Naive thymus-derived CD4-positive, alpha-beta T cell (primary cell): ENCODE data around the gene HEG1. TPM values are rescaled to one million over a fixed set of nuclear protein-coding genes. Genes with fewer than 3 reads are reported as not detected.

Experiments
- ATAC-seq: fragments of 150-1000 bp; cut with Tn5 transposase; 2 replicates; pipeline ENCODE4 v1.10.0; 2021; ENCODE audit warnings: mild to moderate bottlenecking, moderate library complexity
- CTCF ChIA-PET: fragments of 350-600 bp; sonication (Branson Sonifier 250); formaldehyde crosslinking; loops from one replicate; lab custom pipeline; 2021; ENCODE audit warnings: antibody characterized with exemption; lab: Charles Lee
- POLR2A ChIA-PET: fragments of 350-600 bp; sonication (Branson Sonifier 250); formaldehyde crosslinking; loops from one replicate; lab custom pipeline; 2021; ENCODE audit warnings: antibody characterized with exemption, inconsistent platforms; lab: Charles Lee
- DNase-seq, 9 donors: peaks; one replicate each; pipeline versions ENCODE4 v3.0.0 to v3.0.0-alpha.2; 2020 to 2022; ENCODE audit warnings: mixed read lengths in 1 of 9
- H3K27ac ChIP-seq: one replicate; pipeline ENCODE4 v1.7.0; 2013; ENCODE audit warnings: mild to moderate bottlenecking, low read depth, low read length, moderate library complexity
- H3K27me3 ChIP-seq, 2 donors: one replicate each; pipeline ENCODE4 v1.7.0; 2013; ENCODE audit warnings: low read length in 2 of 2, mild to moderate bottlenecking in 2 of 2, moderate library complexity in 2 of 2; ENCODE audit not compliant: control insufficient read depth in 2 of 2, insufficient read depth in 2 of 2
- H3K36me3 ChIP-seq, 3 experiments: 1 replicate in 2 of 3; 2 replicates in 1 of 3; pipeline ENCODE4 v1.7.0; 2013; ENCODE audit warnings: low read length in 3 of 3, mild to moderate bottlenecking in 3 of 3, moderate library complexity in 1 of 3; ENCODE audit not compliant: insufficient read depth in 3 of 3, control insufficient read depth in 2 of 3
- H3K4me1 ChIP-seq, 2 donors: one replicate each; pipeline ENCODE4 v1.7.0; 2013; ENCODE audit warnings: low read length in 2 of 2, mild to moderate bottlenecking in 2 of 2, moderate library complexity in 1 of 2; ENCODE audit not compliant: control insufficient read depth in 2 of 2, insufficient read depth in 2 of 2
- H3K4me3 ChIP-seq: 2 replicates; pipeline ENCODE4 v1.7.0; 2013; ENCODE audit warnings: mild to moderate bottlenecking, low read length
- H3K9me3 ChIP-seq, 3 experiments: 1 replicate in 2 of 3; 2 replicates in 1 of 3; pipeline ENCODE4 v1.7.0; 2013; ENCODE audit warnings: low read length in 3 of 3; ENCODE audit not compliant: control insufficient read depth in 2 of 3
- H3K27ac Mint-ChIP-seq, 9 donors: one replicate each; pipeline ENCODE4 v1.8.0; 2020 to 2022; ENCODE audit warnings: mixed read lengths in 9 of 9, mild to moderate bottlenecking in 8 of 9, moderate library complexity in 5 of 9, inconsistent platforms in 2 of 9
- H3K27me3 Mint-ChIP-seq, 5 donors: one replicate each; pipeline ENCODE4 v1.8.0; 2021 to 2022; ENCODE audit warnings: mixed read lengths in 5 of 5, mild to moderate bottlenecking in 1 of 5
- H3K36me3 Mint-ChIP-seq, 5 donors: one replicate each; pipeline ENCODE4 v1.8.0; 2020 to 2022; ENCODE audit warnings: mixed read lengths in 5 of 5, mild to moderate bottlenecking in 3 of 5, inconsistent platforms in 1 of 5
- H3K4me1 Mint-ChIP-seq, 7 donors: one replicate each; pipeline ENCODE4 v1.8.0; 2020 to 2022; ENCODE audit warnings: mixed read lengths in 7 of 7, mild to moderate bottlenecking in 3 of 7, inconsistent platforms in 1 of 7
- H3K4me3 Mint-ChIP-seq, 10 donors: one replicate each; pipeline ENCODE4 v1.8.0; 2020 to 2022; ENCODE audit warnings: mild to moderate bottlenecking in 10 of 10, mixed read lengths in 10 of 10, moderate library complexity in 6 of 10, inconsistent platforms in 2 of 10
- H3K9me3 Mint-ChIP-seq, 11 donors: one replicate each; pipeline ENCODE4 v1.8.0; 2020 to 2022; ENCODE audit warnings: mixed read lengths in 11 of 11, mild to moderate bottlenecking in 4 of 11, inconsistent platforms in 1 of 11, moderate library complexity in 1 of 11
- intact Hi-C, 2 donors: fragments of 100-400 bp; cut with micrococcal nuclease; formaldehyde crosslinking; loops; one replicate each; pipeline ENCODE4 v1.15.1; 2023
- polyA plus RNA-seq, 2 donors: library from polyadenylated mRNA; unstranded; fragments of 300-500 nt; fragmentation: Illumina TruSeq; gene quantifications; one replicate each; pipeline ENCODE4 v1.2.3, GENCODE V29; 2021
- total RNA-seq, 6 experiments: library from RNA in 5 of 6; stranded (reverse) in 5 of 6; gene quantifications; 1 replicate in 5 of 6; 2 replicates in 1 of 6; pipeline ENCODE4 v1.2.3 and lab custom pipeline; 2021 to 2026

The HEG1 gene
- total and polyA plus RNA-seq, 7 experiments from 2014 or later, result 2.1 to 45.4 (median 17.6) TPM

DNA sequence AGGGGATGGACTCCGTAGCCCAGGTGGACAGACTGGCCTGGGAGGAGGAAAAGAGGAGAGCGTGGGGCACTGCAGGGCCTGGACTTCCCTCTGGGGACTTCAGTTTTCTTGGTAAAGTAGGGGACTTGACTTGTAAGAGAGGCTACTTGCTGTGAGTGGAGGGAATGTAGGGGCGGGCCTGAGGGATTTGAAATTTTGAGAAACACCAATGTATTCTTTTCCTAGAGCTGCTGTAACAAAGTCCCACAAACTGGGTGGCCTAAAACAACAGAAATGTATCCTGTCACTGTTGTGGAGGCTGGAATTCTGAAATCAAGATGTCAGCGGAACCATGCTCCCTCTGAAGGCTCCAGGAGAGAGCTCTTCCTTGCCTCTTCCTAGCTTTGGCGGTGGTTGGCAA, 5.8 kb upstream of the HEG1 start:
- Mint-ChIP-seq H3K27me3 (peaks cover 6 to 71% (median 9%) of the 10 kb centered on the region in 5 donors), H3K27ac (no peak overlapping the region), H3K4me1 (peaks cover 0 to 16% (median 2%) of the 10 kb centered on the region in 7 donors), H3K9me3 (no peaks in the 10 kb centered on the region), H3K36me3 (peaks cover 0 to 4% (median 0%) of the 10 kb centered on the region in 5 donors), H3K4me3 (no peak overlapping the region)
- ATAC-seq (no peak), DNase-seq (no peak)
- Histone ChIP-seq H3K9me3 (no peaks in the 10 kb centered on the region), H3K27ac (no peak overlapping the region), H3K4me1 (peaks cover 0 to 1% of the 10 kb centered on the region in 2 donors), H3K4me3 (no peak overlapping the region), H3K27me3 (no peaks in the 10 kb centered on the region), H3K36me3 (no peaks in the 10 kb centered on the region)
- CTCF ChIA-PET, result no interaction called here
- POLR2A ChIA-PET, result no interaction called here
- intact Hi-C loops, result no loop called here

DNA sequence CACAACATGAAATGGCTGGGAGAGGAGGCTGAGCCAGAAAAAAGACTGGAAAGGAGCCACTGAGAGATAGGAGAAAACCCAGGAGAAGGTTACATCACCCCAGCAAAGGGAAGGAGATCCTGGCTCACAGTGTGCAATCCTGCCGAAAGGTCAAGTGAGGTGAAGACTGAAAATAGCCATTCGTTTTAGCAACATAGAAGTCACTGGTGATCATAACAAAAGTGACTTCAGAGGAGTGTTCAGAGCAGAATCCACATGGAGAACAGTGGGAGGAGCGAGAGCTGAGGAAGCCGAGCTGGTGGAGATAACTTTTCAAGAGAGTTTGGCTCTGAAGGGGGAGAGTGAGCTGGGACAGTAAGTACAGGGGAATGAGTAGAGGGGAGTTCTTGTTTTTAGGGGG, 5.4 kb upstream of the HEG1 start:
- Mint-ChIP-seq H3K4me1 (peaks cover under 1 to 16% (median 7%) of the 10 kb centered on the region in 7 donors), H3K27me3 (peaks cover 6 to 74% (median 9%) of the 10 kb centered on the region in 5 donors), H3K36me3 (peaks cover 0 to 4% (median 0%) of the 10 kb centered on the region in 5 donors), H3K27ac (peak overlapping the region in 1 of 9 donors; percentile 19), H3K4me3 (no peak overlapping the region), H3K9me3 (no peaks in the 10 kb centered on the region)
- ATAC-seq (no peak), DNase-seq (no peak)
- Histone ChIP-seq H3K4me3 (no peak overlapping the region), H3K9me3 (no peaks in the 10 kb centered on the region), H3K36me3 (no peaks in the 10 kb centered on the region), H3K27me3 (no peaks in the 10 kb centered on the region), H3K4me1 (peaks cover 4 to 5% of the 10 kb centered on the region in 2 donors), H3K27ac (no peak overlapping the region)
- CTCF ChIA-PET, result no interaction called here
- intact Hi-C loops, result no loop called here
- POLR2A ChIA-PET, result no interaction called here

DNA sequence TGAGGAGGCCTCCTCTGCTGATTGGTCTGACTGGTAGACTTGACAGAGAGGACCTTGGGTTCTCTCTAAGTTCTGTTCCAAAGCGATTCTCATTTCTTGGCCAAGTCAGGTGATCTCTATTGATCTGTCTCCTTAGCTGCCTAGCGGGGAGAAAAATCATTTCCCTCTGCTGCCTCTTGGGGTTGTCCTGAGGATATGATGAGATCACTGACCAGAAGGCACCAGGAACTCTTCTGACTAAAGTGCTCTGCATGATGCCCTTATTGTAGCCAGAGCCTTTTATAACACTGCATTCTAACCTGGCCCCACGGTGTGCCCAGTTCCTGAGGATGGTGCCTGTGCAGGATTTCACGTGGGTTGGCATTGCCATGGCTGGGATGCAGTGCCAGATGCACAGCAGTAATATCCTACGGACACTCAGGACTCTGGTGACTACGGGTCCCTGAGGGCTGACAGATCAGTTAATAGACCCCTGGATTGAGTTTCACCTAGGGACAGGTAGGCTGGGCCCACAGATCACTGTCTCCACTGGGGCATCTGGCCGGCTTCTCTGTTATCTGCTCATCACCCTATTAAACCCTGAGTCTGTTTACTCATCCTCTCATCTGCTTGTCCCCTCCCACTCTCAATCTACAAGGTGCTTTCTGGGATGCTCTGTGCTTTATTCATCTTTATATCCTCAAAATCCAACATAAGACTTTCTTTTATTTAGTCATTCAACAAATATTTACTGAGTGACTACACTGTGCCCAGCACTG, 3.9 kb upstream of the HEG1 start:
- no peaks in the 10 kb centered on the region for H3K27me3 ChIP-seq
- Mint-ChIP-seq H3K4me3 (no peak overlapping the region), H3K27ac (peak overlapping the region in 1 of 9 donors; percentile 81), H3K9me3 (no peaks in the 10 kb centered on the region), H3K4me1 (peaks cover 5 to 19% (median 12%) of the 10 kb centered on the region in 7 donors), H3K36me3 (peaks cover 0 to 5% (median 0%) of the 10 kb centered on the region in 5 donors), H3K27me3 (peaks cover 6 to 67% (median 9%) of the 10 kb centered on the region in 5 donors)
- H3K4me1 ChIP-seq, result peaks cover 4 to 5% of the 10 kb centered on the region in 2 donors
- intact Hi-C loops, result loop anchor here (5.0 to 10.0 kb wide), 6 partner anchors 135 to 1475 kb away; partner anchors contain the start of genes HACD2 (in 1 of the 2), SNX4 (in 1 of the 2) and UMPS (in 1 of the 2)
- no peaks in the 10 kb centered on the region for H3K9me3 ChIP-seq
- DNase-seq, result no peak
- ChIA-PET POLR2A (interaction anchor here (0.6 kb wide), 1 partner anchor 7 kb away, joined by 3 read pairs; no protein-coding TSS in a partner anchor), CTCF (no interaction called here)
- no peak for ATAC-seq
- H3K4me3 ChIP-seq, result no peak overlapping the region
- H3K36me3 ChIP-seq, result no peaks in the 10 kb centered on the region
- H3K27ac ChIP-seq, result no peak overlapping the region

DNA sequence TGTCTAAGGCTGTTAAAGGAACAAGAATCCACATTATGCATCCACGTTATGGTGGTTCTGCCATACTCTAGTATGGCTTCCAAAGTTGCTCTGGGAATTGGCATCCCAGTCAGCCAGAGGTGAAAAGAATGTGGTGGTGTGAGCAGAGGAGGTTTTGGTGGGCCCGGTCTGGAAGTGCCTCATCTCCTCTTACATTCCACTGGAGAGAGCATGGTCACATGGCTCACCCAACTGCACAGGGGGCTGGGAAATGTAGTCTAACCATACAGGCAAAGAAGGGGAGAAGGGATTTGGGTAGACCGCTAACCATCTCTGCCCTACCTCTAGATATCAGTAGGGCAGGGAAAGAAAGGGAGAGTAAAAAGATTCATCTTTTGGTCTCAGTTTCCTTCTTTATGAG, 3.2 kb upstream of the HEG1 start:
- H3K27me3 ChIP-seq, result no peaks in the 10 kb centered on the region
- H3K27me3 Mint-ChIP-seq, result peaks cover 6 to 60% (median 9%) of the 10 kb centered on the region in 5 donors
- no peak overlapping the region for H3K4me3 ChIP-seq
- H3K36me3 ChIP-seq, result no peaks in the 10 kb centered on the region
- peaks cover 10 to 11% of the 10 kb centered on the region in 2 donors for H3K4me1 ChIP-seq
- ChIA-PET POLR2A (no interaction called here), CTCF (interaction anchor here (0.6 kb wide), 1 partner anchor 64 kb away, joined by 3 read pairs; no protein-coding TSS in a partner anchor)
- intact Hi-C loops, result loop anchor here (5.0 to 10.0 kb wide), 6 partner anchors 134 to 1474 kb away; partner anchors contain the start of genes HACD2 (in 1 of the 2), SNX4 (in 1 of the 2) and UMPS (in 1 of the 2)
- H3K4me3 Mint-ChIP-seq, result no peak overlapping the region
- no peak for ATAC-seq
- peaks cover 0 to 5% (median 0%) of the 10 kb centered on the region in 5 donors for H3K36me3 Mint-ChIP-seq
- H3K9me3 Mint-ChIP-seq, result no peaks in the 10 kb centered on the region
- H3K27ac ChIP-seq, result no peak overlapping the region
- no peak overlapping the region for H3K27ac Mint-ChIP-seq
- peaks cover 12 to 26% (median 19%) of the 10 kb centered on the region in 7 donors for H3K4me1 Mint-ChIP-seq
- no peaks in the 10 kb centered on the region for H3K9me3 ChIP-seq
- DNase-seq, result no peak

DNA sequence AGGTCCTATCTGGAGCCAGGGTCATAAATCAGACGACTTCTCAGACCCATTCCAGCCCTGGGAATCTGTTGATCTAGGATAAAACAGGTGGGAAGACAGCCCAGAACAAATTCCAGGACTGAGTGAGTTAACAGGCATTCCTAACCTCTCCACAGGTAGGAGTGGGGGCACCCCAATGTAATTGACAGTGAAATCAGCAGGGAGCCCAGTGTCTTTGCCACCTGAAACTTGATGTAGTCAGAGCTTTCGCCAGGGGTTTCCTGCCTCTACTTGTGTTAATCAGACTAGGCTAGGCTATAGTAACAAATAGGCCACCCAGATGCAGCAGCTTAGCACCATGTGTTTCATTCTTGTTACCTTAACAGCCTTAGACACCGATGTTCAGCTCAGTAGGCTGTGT, 2.7 kb upstream of the HEG1 start:
- ChIA-PET POLR2A (no interaction called here), CTCF (interaction anchor here (0.6 kb wide), 1 partner anchor 64 kb away, joined by 3 read pairs; no protein-coding TSS in a partner anchor)
- DNase-seq (no peak), ATAC-seq (no peak)
- Histone ChIP-seq H3K4me3 (no peak overlapping the region), H3K27ac (no peak overlapping the region), H3K36me3 (no peaks in the 10 kb centered on the region), H3K9me3 (no peaks in the 10 kb centered on the region), H3K4me1 (peaks cover 15% of the 10 kb centered on the region in 2 donors), H3K27me3 (no peaks in the 10 kb centered on the region)
- peaks cover 0 to 9% (median 0%) of the 10 kb centered on the region in 5 donors for H3K36me3 Mint-ChIP-seq
- H3K27ac Mint-ChIP-seq, result peak overlapping the region in 1 of 9 donors; percentile 23
- intact Hi-C loops, result loop anchor here (5.0 to 10.0 kb wide), 6 partner anchors 134 to 1474 kb away; partner anchors contain the start of genes HACD2 (in 1 of the 2), SNX4 (in 1 of the 2) and UMPS (in 1 of the 2)
- H3K4me3 Mint-ChIP-seq, result no peak overlapping the region
- H3K9me3 Mint-ChIP-seq, result no peaks in the 10 kb centered on the region
- H3K27me3 Mint-ChIP-seq, result peaks cover 2 to 56% (median 9%) of the 10 kb centered on the region in 5 donors
- H3K4me1 Mint-ChIP-seq, result peaks cover 16 to 30% (median 23%) of the 10 kb centered on the region in 7 donors

DNA sequence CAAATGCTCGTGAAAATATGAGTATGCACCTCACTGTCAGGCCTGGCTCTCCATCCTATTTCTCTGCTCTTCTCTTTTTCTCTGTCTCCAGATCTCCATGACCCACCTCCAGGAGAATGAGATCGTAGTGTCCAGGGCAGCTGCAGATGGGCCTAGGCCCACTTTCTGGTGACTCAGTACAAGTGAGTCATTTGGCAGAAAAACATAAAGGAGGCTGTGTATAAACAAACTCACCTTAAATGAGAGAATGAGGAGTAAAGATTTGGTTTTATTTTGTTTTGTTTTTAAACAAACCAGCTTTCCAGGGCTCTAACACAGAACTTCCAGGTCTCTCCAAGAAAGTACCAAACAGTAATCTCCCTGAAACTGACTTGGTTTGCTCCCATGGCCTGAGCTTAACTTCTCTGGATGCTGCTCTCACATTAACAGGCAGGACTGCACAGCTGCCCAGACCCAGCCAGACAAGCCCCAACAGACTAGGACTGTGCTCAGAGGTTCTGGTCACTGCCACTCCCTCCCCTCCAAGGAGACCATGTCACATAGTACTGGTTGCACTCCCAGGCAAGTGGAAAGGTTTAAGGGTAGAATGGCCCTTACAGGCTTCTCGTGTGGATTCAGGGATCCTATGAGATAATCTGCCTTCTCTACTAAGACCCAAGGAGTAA, 1.5 kb upstream of the HEG1 start:
- Mint-ChIP-seq H3K27ac (peak overlapping the region in 6 of 9 donors; percentile 11 to 77 (median 66)), H3K4me1 (peaks cover 27 to 42% (median 35%) of the 10 kb centered on the region in 7 donors), H3K27me3 (peaks cover 0 to 48% (median 9%) of the 10 kb centered on the region in 5 donors), H3K36me3 (peaks cover 0 to 14% (median 0%) of the 10 kb centered on the region in 5 donors), H3K9me3 (no peaks in the 10 kb centered on the region), H3K4me3 (peak overlapping the region in 9 of 10 donors; percentile 21 to 74 (median 69))
- Histone ChIP-seq H3K4me3 (no peak overlapping the region), H3K27ac (no peak overlapping the region), H3K9me3 (no peaks in the 10 kb centered on the region), H3K36me3 (no peaks in the 10 kb centered on the region), H3K4me1 (peaks cover 27% of the 10 kb centered on the region in 2 donors), H3K27me3 (no peaks in the 10 kb centered on the region)
- DNase-seq, result no peak
- intact Hi-C loops, result loop anchor here (2.0 to 10.0 kb wide), 8 partner anchors 63 to 1473 kb away; partner anchors contain the start of genes HACD2 (in 1 of the 2), OSBPL11 (in 1 of the 2), SNX4 (in 1 of the 2) and UMPS (in 1 of the 2)
- ATAC-seq, result no peak
- CTCF ChIA-PET, result no interaction called here
- POLR2A ChIA-PET, result interaction anchor here (1.0 to 1.6 kb wide), 3 partner anchors 14 to 54 kb away, joined by 3 to 7 read pairs (median 4); no protein-coding TSS in a partner anchor
